Liver (tissue), 9 donors: Measurements from ENCODE around the gene AHDC1. TPM values are rescaled to one million over a fixed set of nuclear protein-coding genes. Genes with fewer than 3 reads are reported as not detected.

Experiments used
- DNase-seq: peaks from one replicate; pipeline ENCODE4 v3.0.0-alpha.2; 2017; ENCODE audit warnings: low spot score
- H3K27ac ChIP-seq, 2 donors: one replicate each; pipeline ENCODE4 v1.7.0; 2013; ENCODE audit warnings: inconsistent platforms in 2 of 2, low read length in 2 of 2, control low read depth in 1 of 2, low read depth in 1 of 2, mild to moderate bottlenecking in 1 of 2
- H3K27me3 ChIP-seq, 4 donors: one replicate each; pipeline versions ENCODE4 v1.6.1 to v1.7.0; 2013; ENCODE audit warnings: low read length in 3 of 4, inconsistent platforms in 1 of 4, mild to moderate bottlenecking in 1 of 4, moderate library complexity in 1 of 4; ENCODE audit not compliant: control insufficient read depth in 4 of 4, insufficient read depth in 4 of 4
- H3K36me3 ChIP-seq, 4 donors: one replicate each; pipeline versions ENCODE4 v1.6.1 to v1.7.0; 2013; ENCODE audit warnings: low read length in 3 of 4, mild to moderate bottlenecking in 3 of 4, low read depth in 1 of 4, moderate library complexity in 1 of 4; ENCODE audit not compliant: control insufficient read depth in 4 of 4, insufficient read depth in 3 of 4
- H3K4me1 ChIP-seq, 4 donors: one replicate each; pipeline versions ENCODE4 v1.6.1 to v1.7.0; 2013; ENCODE audit warnings: low read length in 3 of 4, mild to moderate bottlenecking in 3 of 4, moderate library complexity in 1 of 4; ENCODE audit not compliant: control insufficient read depth in 4 of 4, insufficient read depth in 4 of 4
- H3K4me3 ChIP-seq, 3 donors: one replicate each; pipeline versions ENCODE4 v1.6.1 to v1.7.0; 2013; ENCODE audit warnings: low read length in 3 of 3, control low read depth in 1 of 3, low read depth in 1 of 3, mild to moderate bottlenecking in 1 of 3
- H3K9ac ChIP-seq, 2 donors: one replicate each; pipeline ENCODE4 v1.7.0; 2013; ENCODE audit warnings: low read length in 2 of 2, mild to moderate bottlenecking in 2 of 2, moderate library complexity in 2 of 2, control low read depth in 1 of 2, low read depth in 1 of 2
- H3K9me3 ChIP-seq, 4 donors: one replicate each; pipeline versions ENCODE4 v1.6.1 to v1.7.0; 2013; ENCODE audit warnings: low read length in 3 of 4; ENCODE audit not compliant: control insufficient read depth in 4 of 4
- ATF3 ChIP-seq: IDR thresholded peaks from 2 replicates; pipeline ENCODE4 v1.6.1; 2016; ENCODE audit warnings: antibody characterized with exemption
- CTCF ChIP-seq: fragments of 150-350 bp; IDR thresholded peaks from 2 replicates; pipeline ENCODE4 v1.5.1; 2017; ENCODE audit warnings: improper control_type of control experiment, low read depth, low read length; ENCODE audit not compliant: missing input control
- EGR1 ChIP-seq, 2 donors: IDR thresholded peaks; 2 replicates each; pipeline ENCODE4 v1.6.1; 2016 to 2018; ENCODE audit warnings: antibody characterized with exemption in 2 of 2, low read depth in 2 of 2
- FOXA1 ChIP-seq: IDR thresholded peaks from 2 replicates; pipeline ENCODE4 v1.6.1; 2016; ENCODE audit warnings: antibody characterized with exemption
- FOXA2 ChIP-seq: IDR thresholded peaks from 2 replicates; pipeline ENCODE4 v1.6.1; 2016; ENCODE audit warnings: antibody characterized with exemption
- GABPA ChIP-seq, 2 donors: IDR thresholded peaks in 1 of 2; conservative IDR thresholded peaks in 1 of 2; 2 replicates each; pipeline ENCODE4 v1.6.1; 2016; ENCODE audit warnings: antibody characterized with exemption in 2 of 2, mild to moderate bottlenecking in 1 of 2, moderate library complexity in 1 of 2
- HNF4A ChIP-seq, 2 donors: conservative IDR thresholded peaks; 2 replicates each; pipeline ENCODE4 v1.6.1; 2016; ENCODE audit warnings: antibody characterized with exemption in 2 of 2, mild to moderate bottlenecking in 2 of 2
- HNF4G ChIP-seq: IDR thresholded peaks from 2 replicates; pipeline ENCODE4 v1.6.1; 2016; ENCODE audit warnings: antibody characterized with exemption
- JUND ChIP-seq, 2 donors: IDR thresholded peaks; 2 replicates each; pipeline ENCODE4 v1.6.1; 2016; ENCODE audit warnings: antibody characterized with exemption in 2 of 2
- MAX ChIP-seq: IDR thresholded peaks from 2 replicates; pipeline ENCODE4 v1.6.1; 2016; ENCODE audit warnings: antibody characterized with exemption
- NR2F2 ChIP-seq: IDR thresholded peaks from 2 replicates; pipeline ENCODE4 v1.6.1; 2016; ENCODE audit warnings: antibody characterized with exemption
- RAD21 ChIP-seq, 2 donors: IDR thresholded peaks; 2 replicates each; pipeline ENCODE4 v1.6.1; 2016; ENCODE audit warnings: antibody characterized with exemption in 2 of 2, mild to moderate bottlenecking in 2 of 2
- REST ChIP-seq: IDR thresholded peaks from 2 replicates; pipeline ENCODE4 v1.6.1; 2016; ENCODE audit warnings: antibody characterized with exemption, mild to moderate bottlenecking
- RXRA ChIP-seq, 2 donors: IDR thresholded peaks; 2 replicates each; pipeline ENCODE4 v1.6.1; 2017 to 2018; ENCODE audit warnings: antibody characterized with exemption in 2 of 2, mild to moderate bottlenecking in 1 of 2
- SP1 ChIP-seq: IDR thresholded peaks from 2 replicates; pipeline ENCODE4 v1.6.1; 2018; ENCODE audit warnings: antibody characterized with exemption, mild to moderate bottlenecking
- TAF1 ChIP-seq: conservative IDR thresholded peaks from 2 replicates; pipeline ENCODE4 v1.6.1; 2016; ENCODE audit warnings: antibody characterized with exemption, mild to moderate bottlenecking
- YY1 ChIP-seq: IDR thresholded peaks from 2 replicates; pipeline ENCODE4 v1.6.1; 2016; ENCODE audit warnings: antibody characterized with exemption, mild to moderate bottlenecking
- ZBTB33 ChIP-seq: IDR thresholded peaks from 2 replicates; pipeline ENCODE4 v1.6.1; 2016; ENCODE audit warnings: antibody characterized with exemption
- WGBS: extraction: QIAGEN DNeasy Blood & Tissue Kit; methylation state at CpG from one replicate; pipeline ENCODE4 v1.1.7; 2013; 5-methylcytosine and 5-hydroxymethylcytosine counted together
- polyA plus RNA-seq, 2 donors: library from polyadenylated mRNA; stranded (reverse) in 1 of 2; unstranded in 1 of 2; fragments of 200-250 nt in 1 of 2; fragments of >200 nt in 1 of 2; fragmentation: Nextera tagmentation in 1 of 2; extraction: Ambion mirVana in 1 of 2; gene quantifications; one replicate each; pipeline versions ENCODE4 v1.2.1 to v1.2.3, GENCODE V29; 2013 to 2015
- total RNA-seq, 2 donors: library from RNA; depleted of rRNA; stranded (reverse); fragments of >200 nt; gene quantifications; one replicate each; pipeline ENCODE4 v1.2.3, GENCODE V29; 2014
- donor health status: healthy.
- donor health status: healthy.
- donor health status: healthy.
- donor health status: healthy.
- donor health status: healthy.

The AHDC1 gene
- total and polyA plus RNA-seq, 4 donors, result 2.4 to 6.5 (median 5.5) TPM

- Histone ChIP-seq H3K9ac (no peak overlapping the region), H3K9me3 (no peaks in the 10 kb centered on the region), H3K27ac (no peak overlapping the region), H3K4me3 (no peak overlapping the region), H3K4me1 (peaks cover 0 to 7% (median 3%) of the 10 kb centered on the region in 4 donors), H3K36me3 (no peaks in the 10 kb centered on the region), H3K27me3 (no peaks in the 10 kb centered on the region)
- WGBS, result 74% methylated on average over 7 of the region's 7 CpGs
- DNase-seq, result no peak
- TF ChIP-seq EGR1 (IDR thresholded peaks at IDR 0.05; ENCODE audit: low read depth in 2 of 2) (no peak), GABPA (IDR thresholded peaks at IDR 0.05 in 1 of 2, conservative IDR thresholded peaks at IDR 0.05 in 1 of 2) (no peak), RAD21 (IDR thresholded peaks at IDR 0.05) (no peak), CTCF (no peak)
These were observed 46.7 kb upstream of the AHDC1 start for GRCh38 chr1:27650539-27651175.

- 83% methylated on average over 1 of the region's 1 CpG for WGBS
- Histone ChIP-seq H3K36me3 (no peaks in the 10 kb centered on the region), H3K27ac (no peak overlapping the region), H3K9ac (no peak overlapping the region), H3K9me3 (no peaks in the 10 kb centered on the region), H3K4me1 (peaks cover 0 to 3% (median 1%) of the 10 kb centered on the region in 4 donors), H3K27me3 (no peaks in the 10 kb centered on the region), H3K4me3 (no peak overlapping the region)
- no peak for DNase-seq
- no peak for TF ChIP-seq ZBTB33
- TF ChIP-seq JUND (IDR thresholded peaks at IDR 0.05), result no peak
- TF ChIP-seq HNF4A (conservative IDR thresholded peaks at IDR 0.05), result no peak
These were observed 46.2 kb upstream of the AHDC1 start for GRCh38 chr1:27650171-27650538.

GRCh38 chr1:27649306-27649635 lies 45.3 kb upstream of the AHDC1 start:
- H3K9me3 ChIP-seq, result no peaks in the 10 kb centered on the region
- H3K36me3 ChIP-seq, result no peaks in the 10 kb centered on the region
- no peak overlapping the region for H3K27ac ChIP-seq
- no peaks in the 10 kb centered on the region for H3K27me3 ChIP-seq
- no peak overlapping the region for H3K4me3 ChIP-seq
- WGBS, result 96% methylated on average over 11 of the region's 11 CpGs
- TF ChIP-seq RAD21 (IDR thresholded peaks at IDR 0.05), result no peak
- TF ChIP-seq EGR1 (IDR thresholded peaks at IDR 0.05; ENCODE audit: low read depth in 2 of 2), result no peak
- no peak for TF ChIP-seq TAF1
- no peak for TF ChIP-seq NR2F2
- TF ChIP-seq GABPA (IDR thresholded peaks at IDR 0.05 in 1 of 2, conservative IDR thresholded peaks at IDR 0.05 in 1 of 2), result no peak
- TF ChIP-seq SP1, result no peak
- TF ChIP-seq ATF3, result no peak
- no peak for TF ChIP-seq CTCF
- no peak for TF ChIP-seq HNF4A (conservative IDR thresholded peaks at IDR 0.05)
- TF ChIP-seq HNF4G, result no peak
- no peak for TF ChIP-seq JUND (IDR thresholded peaks at IDR 0.05)
- TF ChIP-seq FOXA2, result no peak
- TF ChIP-seq FOXA1, result no peak
- TF ChIP-seq RXRA (IDR thresholded peaks at IDR 0.05), result no peak
- no peak for TF ChIP-seq REST
- no peak for TF ChIP-seq YY1
- TF ChIP-seq MAX, result no peak
- no peak overlapping the region for H3K9ac ChIP-seq
- DNase-seq, result no peak
- no peaks in the 10 kb centered on the region for H3K4me1 ChIP-seq
